ENCODE measurements around the gene FGFBP1. TPM values are rescaled to one million over a fixed set of nuclear protein-coding genes. Genes with fewer than 3 reads are reported as not detected.

Gene FGFBP1
- total RNA-seq, 4 donors from 2014 or later, result not detected

DNA sequence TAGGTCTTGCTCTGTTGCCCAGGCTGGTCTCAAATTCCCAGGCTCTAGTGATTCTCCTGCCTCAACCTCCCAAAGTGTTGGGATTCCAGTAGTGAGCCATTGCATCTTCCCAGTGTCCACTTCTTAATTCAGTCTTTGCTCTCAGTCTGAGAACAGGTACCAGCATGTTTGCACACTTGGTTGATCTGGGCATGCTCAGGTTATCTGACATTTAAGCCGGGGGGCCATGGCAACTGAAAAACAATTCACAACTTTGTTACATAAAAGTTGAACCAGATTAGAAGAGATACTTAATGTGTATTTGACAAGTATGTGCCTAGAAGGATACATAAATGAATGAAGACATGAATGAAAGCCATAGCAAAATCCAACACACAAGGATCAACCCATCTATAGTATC lies 39.0 kb downstream of the FGFBP1 start:
- TF ChIP-seq, protein P1, sequence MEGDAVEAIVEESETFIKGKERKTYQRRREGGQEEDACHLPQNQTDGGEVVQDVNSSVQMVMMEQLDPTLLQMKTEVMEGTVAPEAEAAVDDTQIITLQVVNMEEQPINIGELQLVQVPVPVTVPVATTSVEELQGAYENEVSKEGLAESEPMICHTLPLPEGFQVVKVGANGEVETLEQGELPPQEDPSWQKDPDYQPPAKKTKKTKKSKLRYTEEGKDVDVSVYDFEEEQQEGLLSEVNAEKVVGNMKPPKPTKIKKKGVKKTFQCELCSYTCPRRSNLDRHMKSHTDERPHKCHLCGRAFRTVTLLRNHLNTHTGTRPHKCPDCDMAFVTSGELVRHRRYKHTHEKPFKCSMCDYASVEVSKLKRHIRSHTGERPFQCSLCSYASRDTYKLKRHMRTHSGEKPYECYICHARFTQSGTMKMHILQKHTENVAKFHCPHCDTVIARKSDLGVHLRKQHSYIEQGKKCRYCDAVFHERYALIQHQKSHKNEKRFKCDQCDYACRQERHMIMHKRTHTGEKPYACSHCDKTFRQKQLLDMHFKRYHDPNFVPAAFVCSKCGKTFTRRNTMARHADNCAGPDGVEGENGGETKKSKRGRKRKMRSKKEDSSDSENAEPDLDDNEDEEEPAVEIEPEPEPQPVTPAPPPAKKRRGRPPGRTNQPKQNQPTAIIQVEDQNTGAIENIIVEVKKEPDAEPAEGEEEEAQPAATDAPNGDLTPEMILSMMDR (IDR thresholded peaks at IDR 0.05; ENCODE audit: low read depth), result no peak

DNA sequence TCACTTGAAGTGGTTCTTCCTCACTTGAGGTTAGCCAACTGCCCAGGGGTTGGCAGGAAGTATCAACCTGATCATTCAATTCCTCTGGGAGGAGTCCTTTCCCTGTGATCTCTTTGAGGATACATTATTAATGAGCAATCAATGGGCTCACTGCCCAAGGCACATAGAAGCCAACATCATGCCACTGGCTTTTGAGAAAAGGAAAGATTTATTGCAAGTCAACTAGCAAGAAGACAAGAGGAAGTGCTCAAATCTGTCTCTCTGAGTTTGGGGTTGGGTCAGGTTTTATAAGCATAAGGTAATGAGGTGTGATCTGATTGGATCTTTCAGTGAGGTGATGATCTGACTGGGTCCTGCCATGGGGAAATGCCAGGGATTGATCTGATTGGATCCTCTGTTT lies 39.6 kb downstream of the FGFBP1 start:
- TF ChIP-seq, protein P1 (IDR thresholded peaks at IDR 0.05; ENCODE audit: low read depth), result no peak

DNA sequence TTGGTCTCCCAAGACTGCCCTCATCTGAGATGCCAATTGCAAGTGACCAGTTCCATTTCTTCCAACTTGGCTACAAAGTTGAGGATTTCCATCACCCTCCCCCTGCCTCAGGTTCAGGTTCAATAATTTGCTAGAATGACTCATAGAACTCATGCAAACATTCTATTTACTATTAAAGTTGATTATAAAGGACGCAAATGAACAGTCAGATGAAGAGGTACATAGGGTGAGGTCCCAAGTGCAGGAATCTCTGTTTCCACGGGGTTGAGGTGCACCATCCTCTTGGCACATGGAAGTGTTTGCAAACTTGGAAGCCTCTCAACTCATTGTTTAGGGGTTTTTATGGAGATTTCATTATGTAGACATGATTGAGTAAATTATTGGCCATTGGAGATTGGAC lies 41.0 kb downstream of the FGFBP1 start:
- TF ChIP-seq, protein P1 (IDR thresholded peaks at IDR 0.05; ENCODE audit: low read depth), result no peak

DNA sequence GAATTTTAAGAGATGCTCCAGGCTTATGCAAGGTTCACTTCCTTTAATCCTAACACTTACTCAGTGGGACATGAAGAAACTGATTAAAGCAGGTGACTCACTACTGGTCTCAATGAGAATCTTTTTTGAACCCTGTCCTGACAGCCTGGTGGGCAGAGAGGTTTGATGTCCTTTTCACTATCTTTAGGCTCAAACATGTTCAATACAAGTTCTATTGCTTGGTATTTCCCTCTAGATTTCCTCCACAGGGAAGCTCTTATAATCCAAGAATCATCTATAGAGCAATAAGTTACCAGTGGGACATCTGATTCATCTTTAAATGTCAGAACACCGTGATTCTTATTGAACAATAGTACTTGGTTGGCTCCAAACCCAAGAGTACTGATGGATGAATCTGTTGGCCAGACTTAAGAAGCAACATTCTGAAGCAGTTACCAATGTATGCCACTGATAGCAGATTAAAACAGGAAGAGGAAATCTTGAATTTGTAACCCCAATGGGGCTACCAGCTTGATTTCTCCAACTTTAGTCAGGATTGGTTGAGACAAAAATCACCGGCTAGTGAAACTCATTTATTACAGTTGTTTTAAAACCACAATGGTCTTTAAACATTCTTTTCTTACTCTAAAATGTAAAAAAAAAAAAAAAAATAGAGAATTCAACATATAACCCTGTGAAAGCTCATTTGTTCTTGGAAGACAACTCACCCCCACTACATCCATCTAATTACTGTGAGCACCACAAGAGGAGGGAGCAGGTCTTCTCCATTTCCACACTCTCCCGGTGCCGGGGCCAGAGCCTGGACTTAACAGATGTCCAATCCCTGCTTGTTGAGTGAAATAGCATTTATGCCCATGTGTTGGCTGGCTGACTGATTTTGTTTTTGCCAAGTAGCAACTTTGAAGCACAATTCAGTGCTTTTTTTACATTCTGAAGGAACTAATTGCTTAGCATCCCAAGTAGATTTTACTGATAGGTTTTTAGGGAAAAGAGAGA lies 43.3 kb downstream of the FGFBP1 start:
- TF ChIP-seq, protein P1 (IDR thresholded peaks at IDR 0.05; ENCODE audit: low read depth), result no peak

DNA sequence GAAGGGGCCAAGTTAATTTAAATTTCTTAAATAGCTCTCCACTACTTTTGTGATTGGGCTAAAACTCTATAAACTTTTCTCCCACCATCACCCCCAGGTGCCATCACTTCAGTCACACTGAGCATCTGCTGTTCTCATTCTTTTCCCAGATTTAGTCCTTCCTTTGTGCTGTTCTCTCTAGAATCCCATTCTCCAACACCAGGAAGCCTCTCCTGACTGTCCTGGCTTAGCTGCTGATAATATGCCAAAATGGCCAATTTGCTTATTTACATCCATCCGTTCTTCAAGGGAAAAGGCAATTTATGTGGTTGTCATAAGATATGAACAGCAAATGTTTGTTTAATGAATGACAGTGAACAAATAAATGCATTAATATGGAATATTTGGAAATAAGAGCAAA lies 44.1 kb downstream of the FGFBP1 start:
- TF ChIP-seq, protein P1 (IDR thresholded peaks at IDR 0.05; ENCODE audit: low read depth), result no peak

DNA sequence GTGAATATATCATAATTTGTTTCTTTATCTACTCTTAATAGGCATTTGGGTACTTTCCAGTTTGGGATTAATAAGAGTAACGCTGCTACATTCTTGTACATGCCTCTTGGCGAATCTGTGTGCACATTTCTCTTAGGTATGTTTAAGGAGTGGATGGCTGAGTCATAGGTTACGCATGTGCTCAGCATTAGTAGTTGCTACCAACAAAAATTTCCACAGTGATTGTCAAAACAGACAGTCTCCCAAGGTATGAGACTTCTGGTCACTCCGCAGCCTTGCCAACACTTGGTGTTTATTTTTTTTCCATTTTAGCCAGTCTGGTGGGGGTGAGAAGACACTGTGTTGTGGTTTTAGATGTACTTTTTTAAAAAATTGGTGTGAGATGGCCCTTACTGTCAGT lies 44.6 kb downstream of the FGFBP1 start:
- TF ChIP-seq, protein P1 (IDR thresholded peaks at IDR 0.05; ENCODE audit: low read depth), result no peak

DNA sequence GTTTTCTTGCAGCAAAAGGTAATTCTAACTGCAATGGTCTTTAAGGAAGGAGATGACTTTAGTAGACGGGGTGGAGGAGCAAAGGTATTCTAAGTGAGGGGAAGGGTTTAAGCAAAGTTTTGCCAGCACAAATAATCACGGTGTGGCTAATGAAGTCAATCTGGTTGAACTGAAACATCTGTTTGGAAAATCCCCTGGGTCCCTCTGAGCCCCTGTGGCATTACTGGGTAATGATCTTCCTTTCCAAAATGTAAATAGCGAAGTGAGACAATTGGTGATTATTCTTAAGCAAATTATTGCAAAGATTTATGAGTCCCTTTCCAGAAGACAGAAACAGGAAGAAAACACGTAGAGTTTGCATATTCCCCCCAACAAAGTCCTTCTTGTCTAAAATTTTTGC lies 47.2 kb downstream of the FGFBP1 start:
- TF ChIP-seq, protein P1 (IDR thresholded peaks at IDR 0.05; ENCODE audit: low read depth), result no peak
